B cell (primary cell): ENCODE results near the gene RSPRY1. TPM values are rescaled to one million over a fixed set of nuclear protein-coding genes. Genes with fewer than 3 reads are reported as not detected.

Experiments
- ATAC-seq: fragments of 200-7000 bp; cut with Tn5 transposase; one replicate; pipeline ENCODE4 v1.10.0; 2021; ENCODE audit warnings: low read depth, mild to moderate bottlenecking, moderate number of reproducible peaks, moderate library complexity
- CTCF ChIA-PET: fragments of 350-600 bp; sonication (Branson Sonifier 250); formaldehyde crosslinking; loops from one replicate; lab custom pipeline; 2021; ENCODE audit warnings: antibody characterized with exemption, inconsistent platforms; lab: Charles Lee
- POLR2A ChIA-PET: fragments of 350-600 bp; sonication (Branson Sonifier 250); formaldehyde crosslinking; loops from one replicate; lab custom pipeline; 2021; ENCODE audit warnings: antibody characterized with exemption; lab: Charles Lee
- DNase-seq: peaks from one replicate; pipeline ENCODE4 v3.0.0; 2013
- H2AFZ ChIP-seq: 2 replicates; pipeline ENCODE4 v1.6.1; 2012; ENCODE audit warnings: mild to moderate bottlenecking, low read depth, low read length; ENCODE audit not compliant: insufficient read depth, poor library complexity, severe bottlenecking
- H3K27ac ChIP-seq, 2 donors: 1 replicate in 1 of 2; 2 replicates in 1 of 2; pipeline ENCODE4 v1.5.1; 2012 to 2013; ENCODE audit warnings: low read length in 2 of 2, mild to moderate bottlenecking in 2 of 2, moderate library complexity in 1 of 2
- H3K27me3 ChIP-seq, 4 experiments: fragments of 200-600 bp in 1 of 4; sonication (generic) in 1 of 4; replicated peaks in 1 of 4; 1 replicate in 2 of 4; 2 replicates in 2 of 4; pipeline versions ENCODE4 v1.6.1 to v1.7.0; 2013 to 2016; ENCODE audit warnings: low read length in 3 of 4, mild to moderate bottlenecking in 2 of 4, mixed read lengths in 1 of 4, moderate library complexity in 1 of 4; ENCODE audit not compliant: insufficient read depth in 4 of 4, control insufficient read depth in 3 of 4; ENCODE audit errors: control extremely low read depth in 1 of 4
- H3K36me3 ChIP-seq, 2 experiments: replicated peaks in 1 of 2; 1 replicate in 1 of 2; 2 replicates in 1 of 2; pipeline versions ENCODE4 v1.6.1 to v1.7.1; 2013; ENCODE audit warnings: low read length in 1 of 2; ENCODE audit not compliant: insufficient read depth in 2 of 2, control insufficient read depth in 1 of 2; ENCODE audit errors: control extremely low read depth in 1 of 2, extremely low read depth in 1 of 2
- H3K4me1 ChIP-seq, 2 donors: fragments of 200-600 bp in 1 of 2; sonication (generic) in 1 of 2; 1 replicate in 1 of 2; 2 replicates in 1 of 2; pipeline versions ENCODE4 v1.5.1 to v1.6.1; 2013 to 2017; ENCODE audit warnings: low read length in 2 of 2; ENCODE audit not compliant: control insufficient read depth in 2 of 2, insufficient read depth in 2 of 2
- H3K4me2 ChIP-seq: replicated peaks from 2 replicates; pipeline ENCODE3; 2012; ENCODE audit warnings: mild to moderate bottlenecking, low read depth, low read length; ENCODE audit not compliant: poor library complexity, severe bottlenecking
- H3K4me3 ChIP-seq, 5 experiments: fragments of 200-600 bp in 1 of 5; sonication (generic) in 1 of 5; 1 replicate in 3 of 5; 2 replicates in 2 of 5; pipeline versions ENCODE4 v1.5.1 to v1.7.0; 2011 to 2016; ENCODE audit warnings: low read length in 4 of 5, mild to moderate bottlenecking in 4 of 5, low read depth in 2 of 5, control low read depth in 1 of 5, moderate library complexity in 1 of 5; ENCODE audit not compliant: insufficient read depth in 1 of 5; ENCODE audit errors: control extremely low read depth in 1 of 5, extremely low read depth in 1 of 5
- H3K79me2 ChIP-seq: fragments of 200-600 bp; sonication (generic); one replicate; pipeline ENCODE4 v1.6.0; 2016; ENCODE audit warnings: low read length; ENCODE audit not compliant: control insufficient read depth, insufficient read depth
- H3K9ac ChIP-seq: fragments of 200-600 bp; sonication (generic); 2 replicates; pipeline ENCODE4 v1.6.1; 2017; ENCODE audit warnings: mild to moderate bottlenecking, low read length, moderate library complexity
- H3K9me3 ChIP-seq, 3 donors: one replicate each; pipeline versions ENCODE4 v1.6.1 to v1.7.1; 2013; ENCODE audit warnings: low read length in 2 of 3; ENCODE audit not compliant: control insufficient read depth in 2 of 3, insufficient read depth in 1 of 3; ENCODE audit errors: control extremely low read depth in 1 of 3
- H4K20me1 ChIP-seq: 2 replicates; pipeline ENCODE4 v1.6.0; 2012; ENCODE audit warnings: mild to moderate bottlenecking, low read length; ENCODE audit not compliant: insufficient read depth, control insufficient read depth, poor library complexity, severe bottlenecking
- H3K27ac Mint-ChIP-seq: one replicate; pipeline ENCODE4 v1.8.0; 2021; ENCODE audit warnings: mixed read lengths
- H3K27me3 Mint-ChIP-seq: one replicate; pipeline ENCODE4 v1.8.0; 2021; ENCODE audit warnings: mixed read lengths
- H3K4me1 Mint-ChIP-seq: one replicate; pipeline ENCODE4 v1.8.0; 2021; ENCODE audit warnings: mixed read lengths
- H3K4me3 Mint-ChIP-seq: one replicate; pipeline ENCODE4 v1.8.0; 2021; ENCODE audit warnings: mixed read lengths
- H3K9me3 Mint-ChIP-seq: one replicate; pipeline ENCODE4 v1.8.0; 2022; ENCODE audit warnings: mixed read lengths; ENCODE audit not compliant: insufficient read depth
- EZH2 ChIP-seq: IDR thresholded peaks from 2 replicates; pipeline ENCODE4 v1.6.1; 2012; ENCODE audit warnings: borderline replicate concordance, low read depth, mild to moderate bottlenecking, moderate library complexity, low read length; ENCODE audit not compliant: insufficient read depth, poor library complexity, severe bottlenecking
- WGBS: methylation state at CpG from one replicate; pipeline ENCODE4 v1.1.5; 2013; ENCODE audit warnings: missing lambda C conversion rate; ENCODE audit not compliant: insufficient coverage; 5-methylcytosine and 5-hydroxymethylcytosine counted together
- intact Hi-C: fragments of 100-400 bp; cut with micrococcal nuclease; formaldehyde crosslinking; loops from one replicate; pipeline ENCODE4 v1.10.0; 2022
- polyA plus RNA-seq: library from polyadenylated mRNA; depleted of rRNA; stranded (reverse); fragments of >200 nt; gene quantifications from 2 replicates; pipeline ENCODE4 v1.2.3, GENCODE V29; 2012
- total RNA-seq, 2 donors: library from RNA; stranded (reverse); fragments of 120-200 nt in 1 of 2; gene quantifications; 1 replicate in 1 of 2; 2 replicates in 1 of 2; pipeline versions ENCODE4 v1.2.3 to v1.2.4, GENCODE V29; 2013 to 2022
- TF ChIP-seq, protein P1 (sequence below): fragments of 200-600 bp; IDR thresholded peaks from one replicate; pipeline ENCODE4 v1.8.0; 2022; ENCODE audit warnings: antibody characterized with exemption, mild to moderate bottlenecking

Gene RSPRY1
- total and polyA plus RNA-seq, 2 donors (not counting 1 experiment from before 2014, with no cell fraction given), result 9.6 to 38.4 TPM

- ChIA-PET POLR2A (no interaction called here), CTCF (no interaction called here)
- no peak overlapping the region for H3K4me3 Mint-ChIP-seq
- Histone ChIP-seq H3K27me3 (no peaks in the 10 kb centered on the region), H3K36me3 (peaks cover 0 to 16% of the 10 kb centered on the region in 2 experiments), H3K9me3 (no peaks in the 10 kb centered on the region), H3K27ac (no peak overlapping the region), H3K4me1 (peaks cover 10 to 17% of the 10 kb centered on the region in 2 donors), H3K79me2 (no peaks in the 10 kb centered on the region), H3K9ac (no peak overlapping the region), H4K20me1 (no peaks in the 10 kb centered on the region), H3K4me3 (no peak overlapping the region), H2AFZ (no peak overlapping the region), H3K4me2 (no peak overlapping the region)
- ATAC-seq (no peak), DNase-seq (no peak)
- no peak overlapping the region for H3K27ac Mint-ChIP-seq
- WGBS, result 98% methylated on average over 6 of the region's 6 CpGs
- H3K9me3 Mint-ChIP-seq, result no peaks in the 10 kb centered on the region
- intact Hi-C loops, result loop anchor here (5.0 kb wide), 1 partner anchor 34 kb away; no protein-coding TSS in a partner anchor
- peaks cover 19% of the 10 kb centered on the region for H3K4me1 Mint-ChIP-seq
- TF ChIP-seq, protein P1, sequence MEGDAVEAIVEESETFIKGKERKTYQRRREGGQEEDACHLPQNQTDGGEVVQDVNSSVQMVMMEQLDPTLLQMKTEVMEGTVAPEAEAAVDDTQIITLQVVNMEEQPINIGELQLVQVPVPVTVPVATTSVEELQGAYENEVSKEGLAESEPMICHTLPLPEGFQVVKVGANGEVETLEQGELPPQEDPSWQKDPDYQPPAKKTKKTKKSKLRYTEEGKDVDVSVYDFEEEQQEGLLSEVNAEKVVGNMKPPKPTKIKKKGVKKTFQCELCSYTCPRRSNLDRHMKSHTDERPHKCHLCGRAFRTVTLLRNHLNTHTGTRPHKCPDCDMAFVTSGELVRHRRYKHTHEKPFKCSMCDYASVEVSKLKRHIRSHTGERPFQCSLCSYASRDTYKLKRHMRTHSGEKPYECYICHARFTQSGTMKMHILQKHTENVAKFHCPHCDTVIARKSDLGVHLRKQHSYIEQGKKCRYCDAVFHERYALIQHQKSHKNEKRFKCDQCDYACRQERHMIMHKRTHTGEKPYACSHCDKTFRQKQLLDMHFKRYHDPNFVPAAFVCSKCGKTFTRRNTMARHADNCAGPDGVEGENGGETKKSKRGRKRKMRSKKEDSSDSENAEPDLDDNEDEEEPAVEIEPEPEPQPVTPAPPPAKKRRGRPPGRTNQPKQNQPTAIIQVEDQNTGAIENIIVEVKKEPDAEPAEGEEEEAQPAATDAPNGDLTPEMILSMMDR, result no peak
- TF ChIP-seq EZH2, result no peak
- H3K27me3 Mint-ChIP-seq, result no peaks in the 10 kb centered on the region
Observed at GRCh38 chr16:57148481-57148880, 37.6 kb upstream of the RSPRY1 start.

- Histone ChIP-seq H2AFZ (no peak overlapping the region), H3K4me2 (no peak overlapping the region), H3K4me1 (peaks cover 10 to 17% of the 10 kb centered on the region in 2 donors), H3K36me3 (peaks cover 0 to 25% of the 10 kb centered on the region in 2 experiments), H3K27ac (no peak overlapping the region), H4K20me1 (no peaks in the 10 kb centered on the region), H3K9me3 (no peaks in the 10 kb centered on the region), H3K79me2 (no peaks in the 10 kb centered on the region), H3K9ac (no peak overlapping the region), H3K27me3 (no peaks in the 10 kb centered on the region), H3K4me3 (no peak overlapping the region)
- ATAC-seq (no peak), DNase-seq (no peak)
- no peak for TF ChIP-seq EZH2
- TF ChIP-seq, protein P1, result no peak
- Mint-ChIP-seq H3K4me3 (no peak overlapping the region), H3K4me1 (peaks cover 19% of the 10 kb centered on the region), H3K27me3 (no peaks in the 10 kb centered on the region), H3K27ac (no peak overlapping the region), H3K9me3 (no peaks in the 10 kb centered on the region)
- ChIA-PET CTCF (no interaction called here), POLR2A (no interaction called here)
- intact Hi-C loops, result loop anchor here (5.0 kb wide), 1 partner anchor 33 kb away; no protein-coding TSS in a partner anchor
- 97% methylated on average over 10 of the region's 10 CpGs for WGBS
Observed at GRCh38 chr16:57149391-57149790, 36.7 kb upstream of the RSPRY1 start.
